Activated CD4-positive, alpha-beta T cell treated with anti-CD3 and anti-CD28 coated beads, Interleukin-2, amount 50 U/mL, for 48 hours (primary cell): ENCODE measurements around the gene ARCN1.
"Not testable (repeated sequence)": the region's sequence is repeated elsewhere in the genome, so short reads cannot be mapped to it uniquely, and the experiment has no call there.

Source experiments
- DNase-seq, 2 experiments: peaks; one replicate each; pipeline ENCODE4 v3.0.0-alpha.2; 2020

ARCN1 gene

GRCh38 chr11:118607401-118608359 lies 35.5 kb downstream of the ARCN1 start, which contains the start of gene PHLDB1:
PHLDB1 (plus strand) TSS chr11:118607615; CDS start chr11:118613837, 6,222 bp downstream.
- peak; percentile 51 to 53 for DNase-seq

- DNase-seq = peak; percentile 66 to 69
Measured at GRCh38 chr11:118608360-118609227, 36.4 kb downstream of the ARCN1 start.

GRCh38 chr11:118609380-118610224 lies 37.4 kb downstream of the ARCN1 start:
- peak; percentile 27 to 34 for DNase-seq

- peak; percentile 17 for DNase-seq
Measured at GRCh38 chr11:118610225-118610772, 38.1 kb downstream of the ARCN1 start.

GRCh38 chr11:118610773-118611432 lies 38.7 kb downstream of the ARCN1 start:
- DNase-seq = peak; percentile 88 to 91

GRCh38 chr11:118611433-118611795 lies 39.2 kb downstream of the ARCN1 start:
- DNase-seq = not testable (repeated sequence)

- DNase-seq = no peak
Measured at GRCh38 chr11:118612378-118612777, 40.2 kb downstream of the ARCN1 start.

GRCh38 chr11:118614511-118614910 lies 42.3 kb downstream of the ARCN1 start:
- no peak for DNase-seq

GRCh38 chr11:118615282-118615975 lies 43.2 kb downstream of the ARCN1 start:
- no peak for DNase-seq

- DNase-seq = no peak
Measured at GRCh38 chr11:118615976-118616371, 43.8 kb downstream of the ARCN1 start.

GRCh38 chr11:118618115-118618990 lies 46.1 kb downstream of the ARCN1 start:
- DNase-seq = no peak

- no peak for DNase-seq
Measured at GRCh38 chr11:118618991-118619375, 46.8 kb downstream of the ARCN1 start.

- DNase-seq = no peak
Measured at GRCh38 chr11:118619444-118620197, 47.4 kb downstream of the ARCN1 start.

- DNase-seq = no peak
Measured at GRCh38 chr11:118620529-118621070, 48.4 kb downstream of the ARCN1 start.

- peak; percentile 49 to 51 for DNase-seq
Measured at GRCh38 chr11:118621071-118621783, 49.0 kb downstream of the ARCN1 start.

GRCh38 chr11:118621784-118622375 lies 49.7 kb downstream of the ARCN1 start:
- no peak for DNase-seq

GRCh38 chr11:118622376-118623268 lies 50.4 kb downstream of the ARCN1 start:
- no peak for DNase-seq
